Measurements from ENCODE around the gene SLC9A5. TPM values are rescaled to one million over a fixed set of nuclear protein-coding genes. Genes with fewer than 3 reads are reported as not detected.

SLC9A5 gene
- total and polyA plus RNA-seq, 9 of the 15 experiments (the other 6 are each of a cell fraction or from before 2014, with no cell fraction given): 0.06 to 3.1 (median 1.2) TPM

DNA sequence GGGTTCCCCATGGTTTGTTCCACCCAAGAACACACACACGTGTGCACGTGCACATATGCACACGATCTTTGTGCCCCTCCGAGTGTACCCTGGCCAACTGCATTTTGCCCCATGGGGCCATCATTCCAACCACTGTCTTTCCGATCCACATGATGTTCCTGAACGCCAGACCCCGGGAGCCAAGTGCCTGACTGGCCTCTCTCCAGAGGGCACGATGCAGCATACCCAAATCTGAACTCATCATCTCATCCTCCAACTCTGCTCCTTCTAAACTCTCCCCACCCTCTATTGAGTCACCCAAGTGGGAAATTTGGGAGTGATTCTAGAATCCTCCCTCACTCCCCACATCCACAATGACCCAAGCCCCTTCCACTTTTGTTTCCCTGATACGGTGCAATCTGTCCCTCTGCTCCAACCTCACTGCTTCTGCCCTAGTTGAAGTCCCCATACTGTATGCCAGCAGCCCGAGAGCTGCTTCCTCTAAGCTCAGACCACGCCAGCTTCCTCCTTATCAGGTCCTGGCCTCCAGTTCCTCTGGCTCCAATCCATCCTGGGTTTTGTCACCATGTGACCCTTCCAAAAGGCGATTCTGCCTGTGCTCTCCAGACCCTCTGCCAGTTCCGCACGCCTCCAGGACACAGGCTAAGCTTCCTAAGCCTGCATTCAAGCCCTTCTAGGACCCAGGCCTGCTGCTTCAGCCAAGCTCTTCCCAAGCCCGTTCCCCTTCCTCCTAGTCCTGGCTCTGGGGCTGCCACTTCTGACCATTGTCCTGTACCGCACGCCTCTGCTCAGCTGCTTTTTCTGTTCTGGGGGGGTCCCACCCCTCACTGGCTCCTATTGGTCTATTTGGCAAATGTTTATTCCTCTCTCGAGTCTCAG lies 31.9 kb upstream of the SLC9A5 start (continued):
- TF ChIP-seq SPI1 (IDR thresholded peaks at IDR 0.05; ENCODE audit: borderline replicate concordance, low read depth, low read length) (peak; percentile 63; the same call in 1 of the 2 replicates), RBM39 (optimal IDR thresholded peaks at IDR 0.05; ENCODE audit: low read depth, low read length) (peak; percentile 61), L3MBTL2 (IDR thresholded peaks at IDR 0.05) (peak; percentile 64), SMAD4 (CRISPR knock-in tag; conservative IDR thresholded peaks at IDR 0.05) (0 out of 2 replicates have a peak, but pooled peaks have one; percentile 38), SUPT5H (IDR thresholded peaks at IDR 0.05) (peak; percentile 50; the same call in 1 of the 2 replicates), ARNT (IDR thresholded peaks at IDR 0.05) (no peak), LARP7 (IDR thresholded peaks at IDR 0.05) (no peak), GATAD2A (IDR thresholded peaks at IDR 0.05) (0 out of 2 replicates have a peak, but pooled peaks have one; percentile 22), EP400 (IDR thresholded peaks at IDR 0.05) (no peak), NFATC3 (IDR thresholded peaks at IDR 0.05) (no peak), NFXL1 (CRISPR knock-in tag; IDR thresholded peaks at IDR 0.05) (no peak)
- TF ChIP-seq, protein P1, sequence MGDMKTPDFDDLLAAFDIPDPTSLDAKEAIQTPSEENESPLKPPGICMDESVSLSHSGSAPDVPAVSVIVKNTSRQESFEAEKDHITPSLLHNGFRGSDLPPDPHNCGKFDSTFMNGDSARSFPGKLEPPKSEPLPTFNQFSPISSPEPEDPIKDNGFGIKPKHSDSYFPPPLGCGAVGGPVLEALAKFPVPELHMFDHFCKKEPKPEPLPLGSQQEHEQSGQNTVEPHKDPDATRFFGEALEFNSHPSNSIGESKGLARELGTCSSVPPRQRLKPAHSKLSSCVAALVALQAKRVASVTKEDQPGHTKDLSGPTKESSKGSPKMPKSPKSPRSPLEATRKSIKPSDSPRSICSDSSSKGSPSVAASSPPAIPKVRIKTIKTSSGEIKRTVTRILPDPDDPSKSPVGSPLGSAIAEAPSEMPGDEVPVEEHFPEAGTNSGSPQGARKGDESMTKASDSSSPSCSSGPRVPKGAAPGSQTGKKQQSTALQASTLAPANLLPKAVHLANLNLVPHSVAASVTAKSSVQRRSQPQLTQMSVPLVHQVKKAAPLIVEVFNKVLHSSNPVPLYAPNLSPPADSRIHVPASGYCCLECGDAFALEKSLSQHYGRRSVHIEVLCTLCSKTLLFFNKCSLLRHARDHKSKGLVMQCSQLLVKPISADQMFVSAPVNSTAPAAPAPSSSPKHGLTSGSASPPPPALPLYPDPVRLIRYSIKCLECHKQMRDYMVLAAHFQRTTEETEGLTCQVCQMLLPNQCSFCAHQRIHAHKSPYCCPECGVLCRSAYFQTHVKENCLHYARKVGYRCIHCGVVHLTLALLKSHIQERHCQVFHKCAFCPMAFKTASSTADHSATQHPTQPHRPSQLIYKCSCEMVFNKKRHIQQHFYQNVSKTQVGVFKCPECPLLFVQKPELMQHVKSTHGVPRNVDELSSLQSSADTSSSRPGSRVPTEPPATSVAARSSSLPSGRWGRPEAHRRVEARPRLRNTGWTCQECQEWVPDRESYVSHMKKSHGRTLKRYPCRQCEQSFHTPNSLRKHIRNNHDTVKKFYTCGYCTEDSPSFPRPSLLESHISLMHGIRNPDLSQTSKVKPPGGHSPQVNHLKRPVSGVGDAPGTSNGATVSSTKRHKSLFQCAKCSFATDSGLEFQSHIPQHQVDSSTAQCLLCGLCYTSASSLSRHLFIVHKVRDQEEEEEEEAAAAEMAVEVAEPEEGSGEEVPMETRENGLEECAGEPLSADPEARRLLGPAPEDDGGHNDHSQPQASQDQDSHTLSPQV (IDR thresholded peaks at IDR 0.05): peak; percentile 66; the same call in 1 of the 2 replicates
- TF ChIP-seq, protein P2, sequence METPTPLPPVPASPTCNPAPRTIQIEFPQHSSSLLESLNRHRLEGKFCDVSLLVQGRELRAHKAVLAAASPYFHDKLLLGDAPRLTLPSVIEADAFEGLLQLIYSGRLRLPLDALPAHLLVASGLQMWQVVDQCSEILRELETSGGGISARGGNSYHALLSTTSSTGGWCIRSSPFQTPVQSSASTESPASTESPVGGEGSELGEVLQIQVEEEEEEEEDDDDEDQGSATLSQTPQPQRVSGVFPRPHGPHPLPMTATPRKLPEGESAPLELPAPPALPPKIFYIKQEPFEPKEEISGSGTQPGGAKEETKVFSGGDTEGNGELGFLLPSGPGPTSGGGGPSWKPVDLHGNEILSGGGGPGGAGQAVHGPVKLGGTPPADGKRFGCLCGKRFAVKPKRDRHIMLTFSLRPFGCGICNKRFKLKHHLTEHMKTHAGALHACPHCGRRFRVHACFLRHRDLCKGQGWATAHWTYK (CRISPR knock-in tag; IDR thresholded peaks at IDR 0.05): no peak
- TF ChIP-seq, protein P3, sequence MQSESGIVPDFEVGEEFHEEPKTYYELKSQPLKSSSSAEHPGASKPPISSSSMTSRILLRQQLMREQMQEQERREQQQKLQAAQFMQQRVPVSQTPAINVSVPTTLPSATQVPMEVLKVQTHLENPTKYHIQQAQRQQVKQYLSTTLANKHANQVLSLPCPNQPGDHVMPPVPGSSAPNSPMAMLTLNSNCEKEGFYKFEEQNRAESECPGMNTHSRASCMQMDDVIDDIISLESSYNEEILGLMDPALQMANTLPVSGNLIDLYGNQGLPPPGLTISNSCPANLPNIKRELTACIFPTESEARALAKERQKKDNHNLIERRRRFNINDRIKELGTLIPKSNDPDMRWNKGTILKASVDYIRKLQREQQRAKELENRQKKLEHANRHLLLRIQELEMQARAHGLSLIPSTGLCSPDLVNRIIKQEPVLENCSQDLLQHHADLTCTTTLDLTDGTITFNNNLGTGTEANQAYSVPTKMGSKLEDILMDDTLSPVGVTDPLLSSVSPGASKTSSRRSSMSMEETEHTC (IDR thresholded peaks at IDR 0.05): peak; percentile 64; the same call in 1 of the 2 replicates
- TF ChIP-seq, protein P4, sequence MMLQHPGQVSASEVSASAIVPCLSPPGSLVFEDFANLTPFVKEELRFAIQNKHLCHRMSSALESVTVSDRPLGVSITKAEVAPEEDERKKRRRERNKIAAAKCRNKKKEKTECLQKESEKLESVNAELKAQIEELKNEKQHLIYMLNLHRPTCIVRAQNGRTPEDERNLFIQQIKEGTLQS (IDR thresholded peaks at IDR 0.05): no peak
- TF ChIP-seq, protein P4 (CRISPR knock-in tag; conservative IDR thresholded peaks at IDR 0.05): no peak
- TF ChIP-seq, protein P5, sequence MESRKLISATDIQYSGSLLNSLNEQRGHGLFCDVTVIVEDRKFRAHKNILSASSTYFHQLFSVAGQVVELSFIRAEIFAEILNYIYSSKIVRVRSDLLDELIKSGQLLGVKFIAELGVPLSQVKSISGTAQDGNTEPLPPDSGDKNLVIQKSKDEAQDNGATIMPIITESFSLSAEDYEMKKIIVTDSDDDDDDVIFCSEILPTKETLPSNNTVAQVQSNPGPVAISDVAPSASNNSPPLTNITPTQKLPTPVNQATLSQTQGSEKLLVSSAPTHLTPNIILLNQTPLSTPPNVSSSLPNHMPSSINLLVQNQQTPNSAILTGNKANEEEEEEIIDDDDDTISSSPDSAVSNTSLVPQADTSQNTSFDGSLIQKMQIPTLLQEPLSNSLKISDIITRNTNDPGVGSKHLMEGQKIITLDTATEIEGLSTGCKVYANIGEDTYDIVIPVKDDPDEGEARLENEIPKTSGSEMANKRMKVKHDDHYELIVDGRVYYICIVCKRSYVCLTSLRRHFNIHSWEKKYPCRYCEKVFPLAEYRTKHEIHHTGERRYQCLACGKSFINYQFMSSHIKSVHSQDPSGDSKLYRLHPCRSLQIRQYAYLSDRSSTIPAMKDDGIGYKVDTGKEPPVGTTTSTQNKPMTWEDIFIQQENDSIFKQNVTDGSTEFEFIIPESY (CRISPR knock-in tag; IDR thresholded peaks at IDR 0.05): no peak
- TF ChIP-seq, protein P6, sequence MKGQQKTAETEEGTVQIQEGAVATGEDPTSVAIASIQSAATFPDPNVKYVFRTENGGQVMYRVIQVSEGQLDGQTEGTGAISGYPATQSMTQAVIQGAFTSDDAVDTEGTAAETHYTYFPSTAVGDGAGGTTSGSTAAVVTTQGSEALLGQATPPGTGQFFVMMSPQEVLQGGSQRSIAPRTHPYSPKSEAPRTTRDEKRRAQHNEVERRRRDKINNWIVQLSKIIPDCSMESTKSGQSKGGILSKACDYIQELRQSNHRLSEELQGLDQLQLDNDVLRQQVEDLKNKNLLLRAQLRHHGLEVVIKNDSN (CRISPR knock-in tag; IDR thresholded peaks at IDR 0.05): peak; percentile 77

All from K562 (cell line).